NOMO-1 treated with dmso at 0.1 percent for 144 hours (cell line): ENCODE measurements around the gene LRRTM3.

Experiments
- DNase-seq: peaks from one replicate; lab custom pipeline; 2025; ENCODE audit not compliant: unreplicated experiment; lab: John Stamatoyannopoulos, UW

The LRRTM3 gene

DNA sequence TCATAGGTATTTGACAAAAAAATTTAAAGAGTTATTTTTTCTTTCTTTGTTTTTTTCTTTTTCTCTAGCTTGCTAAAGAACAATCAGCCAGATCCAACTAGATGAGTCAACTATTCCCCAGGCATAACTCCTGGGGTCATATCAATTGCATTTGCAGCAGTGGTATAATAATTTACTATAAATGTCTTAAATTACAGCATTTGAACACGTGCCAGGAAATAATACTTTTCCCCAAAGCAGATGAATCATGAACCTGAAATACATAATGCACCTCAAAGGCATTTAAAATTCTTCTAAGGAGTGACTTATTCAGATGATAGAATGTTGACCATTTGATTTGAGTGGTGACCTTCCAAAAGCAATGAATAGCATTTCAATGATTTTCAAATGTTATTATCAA, 190.1 kb downstream of the LRRTM3 start:
- DNase-seq = no peak

DNA sequence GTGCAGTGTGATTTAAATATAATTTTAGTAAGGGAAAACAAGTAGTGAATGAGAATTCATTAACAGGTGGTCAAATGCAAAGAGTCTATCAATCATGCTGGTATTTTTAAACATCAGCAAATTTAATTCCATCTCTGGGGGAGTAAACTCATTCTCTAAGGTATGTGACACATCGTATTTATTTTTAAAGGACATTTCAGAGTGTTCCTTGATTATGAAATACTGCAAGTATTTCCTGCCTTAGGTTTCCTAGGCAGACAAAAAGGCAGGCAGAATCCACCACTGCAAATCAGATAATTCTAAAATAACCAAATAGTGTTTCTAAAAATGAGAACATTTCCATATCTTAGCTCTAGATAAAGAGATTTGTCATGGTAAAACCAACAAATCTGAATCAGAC, 193.8 kb downstream of the LRRTM3 start:
- no peak for DNase-seq

DNA sequence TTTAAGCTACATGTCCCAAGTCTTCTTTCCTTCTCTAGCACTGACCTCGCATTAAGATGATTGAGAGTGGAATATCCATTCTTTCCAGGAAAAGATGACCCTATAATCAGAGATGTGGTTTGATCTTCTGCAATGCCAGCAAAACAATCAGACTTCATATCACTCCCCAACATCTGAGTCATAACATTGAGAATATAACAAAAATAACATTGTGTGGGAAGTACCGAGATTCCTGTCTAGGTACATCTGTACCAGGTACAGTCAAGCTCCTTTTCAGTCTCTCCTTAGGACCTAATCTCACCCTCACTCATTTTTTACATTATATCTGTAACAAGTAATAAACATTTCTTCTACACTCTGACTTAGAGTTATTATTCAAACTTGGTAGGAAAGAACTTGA, 201.6 kb downstream of the LRRTM3 start:
- DNase-seq = no peak

DNA sequence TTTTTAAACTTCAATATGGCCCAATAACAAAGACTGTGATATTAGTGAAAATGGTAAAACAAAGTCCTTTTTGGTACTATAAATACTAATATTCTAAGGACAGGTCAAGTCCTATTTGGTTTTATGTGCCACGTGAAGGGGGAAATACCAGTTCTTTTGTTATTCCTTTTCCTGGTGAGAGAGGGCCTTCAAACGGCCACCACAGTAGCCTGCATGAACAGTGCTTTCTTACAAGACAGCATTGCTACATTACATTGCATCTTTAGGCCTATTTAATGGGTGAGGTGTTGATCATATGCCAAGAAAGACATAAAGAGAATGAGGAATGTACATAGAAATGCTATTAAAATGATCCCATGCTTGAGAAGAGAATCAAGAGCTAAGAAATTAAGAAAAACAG, 214.8 kb downstream of the LRRTM3 start:
- DNase-seq = no peak

DNA sequence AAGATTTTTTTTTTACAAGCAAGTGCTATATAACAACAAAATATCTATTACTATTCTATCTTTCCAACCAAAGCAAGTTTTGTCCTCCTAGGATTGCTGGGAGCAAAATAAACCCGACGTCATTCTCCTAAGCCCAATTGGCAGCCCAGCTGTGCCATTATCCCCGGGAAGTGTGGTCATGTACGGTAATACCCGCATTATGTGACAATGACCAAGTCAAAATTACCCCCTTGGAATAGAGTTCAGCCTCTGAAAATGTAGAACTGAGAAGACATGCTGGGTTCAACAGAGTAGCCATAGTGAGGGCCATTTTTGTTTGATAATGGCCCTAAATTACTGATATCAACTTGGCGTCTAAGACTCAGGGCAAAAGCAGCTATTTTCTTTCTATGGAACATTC, 215.5 kb downstream of the LRRTM3 start:
- DNase-seq = no peak

DNA sequence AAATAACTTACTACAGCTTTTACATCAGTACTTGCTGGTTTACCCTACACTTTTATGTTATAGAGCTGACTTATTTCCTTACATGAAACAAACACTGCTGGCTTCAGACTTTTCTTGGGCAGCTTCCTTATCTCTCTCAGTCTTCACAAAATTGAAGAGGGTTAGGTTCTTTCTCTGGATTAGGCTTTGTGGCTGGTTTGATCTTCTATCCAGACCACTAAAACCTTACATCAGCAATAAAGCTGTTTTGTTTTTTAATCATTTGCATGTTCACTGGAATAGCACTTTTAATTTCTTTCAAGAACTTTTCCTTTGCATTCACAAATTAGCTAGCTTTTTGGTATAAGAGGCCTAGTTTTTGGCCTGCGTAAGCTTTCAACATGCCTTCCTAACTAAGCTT, 218.7 kb downstream of the LRRTM3 start:
- no peak for DNase-seq
